GM19397 (cell line): Measurements from ENCODE around the gene LENG1.

Experiments
- ATAC-seq: cut with Tn5 transposase; IDR thresholded peaks from one replicate; pipeline ENCODE4 v1.9.1; 2021; ENCODE audit warnings: mild to moderate bottlenecking, moderate library complexity; ENCODE audit not compliant: unreplicated experiment

The LENG1 gene

GRCh38 chr19:54114340-54115108, 45.0 kb downstream of the LENG1 start:
- ATAC-seq = no peak

- ATAC-seq = no peak
These were observed 49.9 kb downstream of the LENG1 start for GRCh38 chr19:54109651-54110050.

- no peak for ATAC-seq
These were observed 51.0 kb downstream of the LENG1 start for GRCh38 chr19:54108496-54108895.

- ATAC-seq = no peak
These were observed 51.5 kb downstream of the LENG1 start for GRCh38 chr19:54107876-54108490.

- no peak for ATAC-seq
These were observed 52.8 kb downstream of the LENG1 start for GRCh38 chr19:54106716-54107115.

- no peak for ATAC-seq
These were observed 53.7 kb downstream of the LENG1 start for GRCh38 chr19:54105796-54106195.
